Retinal pigment epithelial cell (primary cell): ENCODE data around the gene EXD2.
A peak's percentile ranks its signal among the peaks of the same experiment; 100 is the strongest.

ENCODE experiments used
- DNase-seq: peaks from one replicate; pipeline ENCODE4 v3.0.0-alpha.2; 2010; ENCODE audit warnings: low read depth
- H3K4me3 ChIP-seq: 2 replicates; pipeline ENCODE4 v1.5.1; 2011; ENCODE audit warnings: mild to moderate bottlenecking, low read length, control low read depth, moderate library complexity
- TF ChIP-seq, protein P1 (sequence below): conservative IDR thresholded peaks from 2 replicates; pipeline ENCODE4 v1.5.1; 2011; ENCODE audit warnings: low read depth, low read length, control low read depth, inconsistent platforms

Gene EXD2, protein sequence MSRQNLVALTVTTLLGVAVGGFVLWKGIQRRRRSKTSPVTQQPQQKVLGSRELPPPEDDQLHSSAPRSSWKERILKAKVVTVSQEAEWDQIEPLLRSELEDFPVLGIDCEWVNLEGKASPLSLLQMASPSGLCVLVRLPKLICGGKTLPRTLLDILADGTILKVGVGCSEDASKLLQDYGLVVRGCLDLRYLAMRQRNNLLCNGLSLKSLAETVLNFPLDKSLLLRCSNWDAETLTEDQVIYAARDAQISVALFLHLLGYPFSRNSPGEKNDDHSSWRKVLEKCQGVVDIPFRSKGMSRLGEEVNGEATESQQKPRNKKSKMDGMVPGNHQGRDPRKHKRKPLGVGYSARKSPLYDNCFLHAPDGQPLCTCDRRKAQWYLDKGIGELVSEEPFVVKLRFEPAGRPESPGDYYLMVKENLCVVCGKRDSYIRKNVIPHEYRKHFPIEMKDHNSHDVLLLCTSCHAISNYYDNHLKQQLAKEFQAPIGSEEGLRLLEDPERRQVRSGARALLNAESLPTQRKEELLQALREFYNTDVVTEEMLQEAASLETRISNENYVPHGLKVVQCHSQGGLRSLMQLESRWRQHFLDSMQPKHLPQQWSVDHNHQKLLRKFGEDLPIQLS

DNA sequence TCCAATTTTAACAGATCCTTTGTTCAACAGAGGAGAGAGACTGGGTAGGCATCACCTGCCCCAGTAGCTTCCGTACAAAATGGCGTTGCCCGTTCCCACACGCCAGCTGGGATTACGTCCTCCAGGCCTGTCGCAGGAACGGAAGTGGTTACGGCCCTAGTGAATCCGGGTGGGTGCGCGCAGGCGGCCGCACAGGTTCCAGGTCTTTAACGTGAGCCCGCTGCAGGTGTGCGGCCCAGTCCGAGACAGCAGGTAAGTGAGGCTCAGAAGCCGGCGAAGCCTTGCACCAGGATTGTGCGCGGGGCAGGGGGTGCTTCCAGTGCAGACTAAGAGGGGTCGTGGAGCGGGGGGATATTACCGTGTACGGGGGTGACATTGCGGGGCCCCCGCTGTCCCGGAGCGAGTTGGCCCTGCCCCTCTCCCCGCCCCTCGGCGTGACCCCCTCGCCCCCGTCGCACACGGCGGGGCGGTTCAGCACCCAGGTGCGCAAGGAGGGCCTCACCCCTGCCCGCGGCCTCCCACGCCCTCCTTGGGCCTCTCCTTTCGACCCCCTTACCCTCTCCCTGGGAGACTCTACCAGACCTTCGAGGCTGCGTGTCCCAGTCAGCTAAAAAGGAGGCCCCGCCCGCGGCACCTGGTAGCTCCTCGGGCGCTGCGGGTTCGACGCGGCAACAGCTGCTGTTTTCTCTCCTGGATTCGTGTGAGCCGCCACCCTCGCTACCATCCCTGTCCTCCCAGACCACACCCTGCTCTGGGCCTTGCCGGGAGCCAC is at the start of gene EXD2:
TSS of gene EXD2 (plus strand) at position 159 of the 772 bp plus-strand sequence. CDS start 17,973 bp downstream, outside the sequence.
- H3K4me3 ChIP-seq, result peak within 1 kb of the TSS; percentile 86
- TF ChIP-seq, protein P1, sequence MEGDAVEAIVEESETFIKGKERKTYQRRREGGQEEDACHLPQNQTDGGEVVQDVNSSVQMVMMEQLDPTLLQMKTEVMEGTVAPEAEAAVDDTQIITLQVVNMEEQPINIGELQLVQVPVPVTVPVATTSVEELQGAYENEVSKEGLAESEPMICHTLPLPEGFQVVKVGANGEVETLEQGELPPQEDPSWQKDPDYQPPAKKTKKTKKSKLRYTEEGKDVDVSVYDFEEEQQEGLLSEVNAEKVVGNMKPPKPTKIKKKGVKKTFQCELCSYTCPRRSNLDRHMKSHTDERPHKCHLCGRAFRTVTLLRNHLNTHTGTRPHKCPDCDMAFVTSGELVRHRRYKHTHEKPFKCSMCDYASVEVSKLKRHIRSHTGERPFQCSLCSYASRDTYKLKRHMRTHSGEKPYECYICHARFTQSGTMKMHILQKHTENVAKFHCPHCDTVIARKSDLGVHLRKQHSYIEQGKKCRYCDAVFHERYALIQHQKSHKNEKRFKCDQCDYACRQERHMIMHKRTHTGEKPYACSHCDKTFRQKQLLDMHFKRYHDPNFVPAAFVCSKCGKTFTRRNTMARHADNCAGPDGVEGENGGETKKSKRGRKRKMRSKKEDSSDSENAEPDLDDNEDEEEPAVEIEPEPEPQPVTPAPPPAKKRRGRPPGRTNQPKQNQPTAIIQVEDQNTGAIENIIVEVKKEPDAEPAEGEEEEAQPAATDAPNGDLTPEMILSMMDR, result no peak
- DNase-seq, result peak; percentile 45

DNA sequence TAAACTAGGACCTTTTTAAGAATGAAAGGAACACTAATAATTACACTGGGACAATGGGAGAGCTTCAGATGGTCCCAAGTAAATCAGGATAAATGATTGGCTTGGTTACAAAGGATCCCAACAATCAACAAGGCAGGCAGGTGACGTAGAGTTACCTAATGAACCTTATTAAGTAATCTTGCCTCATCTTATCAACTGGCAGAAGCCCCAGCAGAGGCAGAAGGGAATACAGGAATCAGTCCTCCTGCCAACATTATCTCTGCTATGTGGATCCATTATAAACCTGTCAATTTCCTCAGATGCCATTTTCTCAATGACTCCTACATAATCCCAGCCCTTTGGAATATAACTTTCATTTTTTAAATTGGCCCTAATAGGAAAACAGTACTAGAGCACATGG is 49.7 kb upstream of the EXD2 start:
- DNase-seq, result no peak
- no peak overlapping the region for H3K4me3 ChIP-seq
- TF ChIP-seq, protein P1, result no peak

DNA sequence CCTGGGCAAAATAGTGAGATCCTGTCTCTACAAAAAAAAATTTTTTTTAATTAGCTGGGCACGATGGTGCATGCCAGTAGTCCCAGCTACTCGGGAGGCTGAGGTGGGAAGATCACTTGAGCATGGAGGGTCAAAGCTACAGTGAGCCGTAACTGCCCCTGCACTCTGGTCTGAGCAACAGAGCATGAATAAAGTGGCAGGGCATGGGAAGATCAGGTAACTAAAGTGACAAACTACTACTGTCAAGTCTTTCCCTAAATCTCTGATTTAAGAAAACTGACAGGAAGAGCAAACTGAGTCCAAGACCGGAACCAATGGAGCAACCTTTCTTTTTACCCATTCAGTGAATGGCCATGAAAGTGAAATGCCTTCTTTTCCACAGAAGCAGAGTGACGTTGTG is 49.2 kb upstream of the EXD2 start:
- TF ChIP-seq, protein P1, result no peak
- DNase-seq, result no peak
- no peak overlapping the region for H3K4me3 ChIP-seq

DNA sequence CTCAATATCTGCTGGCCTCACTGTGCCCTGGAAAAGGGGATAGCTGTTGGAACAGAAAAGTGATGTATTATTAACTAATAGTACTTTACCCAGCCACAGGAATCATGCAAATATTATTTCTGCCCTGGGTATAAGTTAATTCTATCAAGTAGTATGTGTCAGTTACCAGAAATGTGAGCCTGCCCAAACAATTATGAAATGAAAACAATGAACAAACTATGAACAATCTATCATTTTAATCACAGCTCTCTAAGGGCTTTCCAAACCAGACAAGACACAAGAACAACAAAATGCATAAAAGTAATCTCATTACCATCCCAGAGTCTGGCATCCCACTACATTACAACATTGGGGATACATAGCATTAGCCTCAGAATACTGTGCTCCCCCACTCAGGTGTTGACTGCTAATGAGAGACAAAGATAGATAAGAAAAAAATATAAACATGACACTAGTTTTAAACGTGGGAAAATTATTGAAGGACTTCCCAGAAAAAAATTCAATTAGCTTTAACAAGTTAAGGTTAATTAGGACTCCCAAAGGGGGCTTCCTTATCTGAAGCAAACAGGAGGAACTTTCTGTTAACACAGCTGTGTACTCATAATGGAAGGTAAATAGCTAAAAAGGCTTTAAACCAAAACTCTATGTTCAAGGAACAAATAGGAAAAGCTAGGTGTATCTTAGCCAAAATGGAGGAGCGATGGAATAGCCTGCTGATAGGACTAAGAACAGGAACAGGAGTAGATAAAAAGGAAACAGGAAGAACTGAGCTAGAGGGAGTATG is 41.6 kb upstream of the EXD2 start:
- TF ChIP-seq, protein P1, result no peak
- DNase-seq, result no peak
- H3K4me3 ChIP-seq, result no peak overlapping the region

GRCh38 chr14:69151458-69152180 is 39.7 kb upstream of the EXD2 start:
- TF ChIP-seq, protein P1, result peak; percentile 42
- no peak for DNase-seq
- peak overlapping the region; percentile 89 for H3K4me3 ChIP-seq
